ENCODE measurements around the gene KCNAB1.
A peak's percentile ranks its signal among the peaks of the same experiment; 100 is the strongest.

DNA sequence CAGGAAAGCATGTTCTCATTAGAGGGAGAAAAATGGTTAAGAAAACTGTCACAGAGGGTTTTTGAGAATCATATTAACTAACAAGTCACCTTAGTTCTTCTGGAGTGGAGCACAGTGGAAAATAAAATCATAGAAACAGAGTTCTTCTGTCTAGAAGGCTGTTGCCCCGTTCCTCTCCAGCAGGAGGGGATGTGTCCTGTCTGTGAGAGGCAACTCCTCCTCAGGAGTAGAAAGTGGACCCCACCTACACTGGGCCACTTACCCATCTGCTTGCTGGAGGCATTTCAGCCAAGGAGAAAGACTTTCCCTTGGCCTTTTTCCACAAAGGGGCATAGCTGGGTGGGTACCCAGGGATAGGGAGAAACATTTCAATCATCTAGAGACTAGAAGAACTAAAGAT, 327.9 kb downstream of the KCNAB1 start:
- TF ChIP-seq, protein P1, sequence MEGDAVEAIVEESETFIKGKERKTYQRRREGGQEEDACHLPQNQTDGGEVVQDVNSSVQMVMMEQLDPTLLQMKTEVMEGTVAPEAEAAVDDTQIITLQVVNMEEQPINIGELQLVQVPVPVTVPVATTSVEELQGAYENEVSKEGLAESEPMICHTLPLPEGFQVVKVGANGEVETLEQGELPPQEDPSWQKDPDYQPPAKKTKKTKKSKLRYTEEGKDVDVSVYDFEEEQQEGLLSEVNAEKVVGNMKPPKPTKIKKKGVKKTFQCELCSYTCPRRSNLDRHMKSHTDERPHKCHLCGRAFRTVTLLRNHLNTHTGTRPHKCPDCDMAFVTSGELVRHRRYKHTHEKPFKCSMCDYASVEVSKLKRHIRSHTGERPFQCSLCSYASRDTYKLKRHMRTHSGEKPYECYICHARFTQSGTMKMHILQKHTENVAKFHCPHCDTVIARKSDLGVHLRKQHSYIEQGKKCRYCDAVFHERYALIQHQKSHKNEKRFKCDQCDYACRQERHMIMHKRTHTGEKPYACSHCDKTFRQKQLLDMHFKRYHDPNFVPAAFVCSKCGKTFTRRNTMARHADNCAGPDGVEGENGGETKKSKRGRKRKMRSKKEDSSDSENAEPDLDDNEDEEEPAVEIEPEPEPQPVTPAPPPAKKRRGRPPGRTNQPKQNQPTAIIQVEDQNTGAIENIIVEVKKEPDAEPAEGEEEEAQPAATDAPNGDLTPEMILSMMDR (IDR thresholded peaks at IDR 0.05; ENCODE audit: low read length), result peak; percentile 59
- no peak for TF ChIP-seq EZH2 (IDR thresholded peaks at IDR 0.05; ENCODE audit: borderline replicate concordance, low read length)
